HG03108 (cell line): ENCODE results near the gene SLC9B2.

ENCODE experiments used
- ATAC-seq: cut with Tn5 transposase; IDR thresholded peaks from one replicate; pipeline ENCODE4 v1.9.1; 2021; ENCODE audit warnings: moderate library complexity; ENCODE audit not compliant: unreplicated experiment

SLC9B2 gene

DNA sequence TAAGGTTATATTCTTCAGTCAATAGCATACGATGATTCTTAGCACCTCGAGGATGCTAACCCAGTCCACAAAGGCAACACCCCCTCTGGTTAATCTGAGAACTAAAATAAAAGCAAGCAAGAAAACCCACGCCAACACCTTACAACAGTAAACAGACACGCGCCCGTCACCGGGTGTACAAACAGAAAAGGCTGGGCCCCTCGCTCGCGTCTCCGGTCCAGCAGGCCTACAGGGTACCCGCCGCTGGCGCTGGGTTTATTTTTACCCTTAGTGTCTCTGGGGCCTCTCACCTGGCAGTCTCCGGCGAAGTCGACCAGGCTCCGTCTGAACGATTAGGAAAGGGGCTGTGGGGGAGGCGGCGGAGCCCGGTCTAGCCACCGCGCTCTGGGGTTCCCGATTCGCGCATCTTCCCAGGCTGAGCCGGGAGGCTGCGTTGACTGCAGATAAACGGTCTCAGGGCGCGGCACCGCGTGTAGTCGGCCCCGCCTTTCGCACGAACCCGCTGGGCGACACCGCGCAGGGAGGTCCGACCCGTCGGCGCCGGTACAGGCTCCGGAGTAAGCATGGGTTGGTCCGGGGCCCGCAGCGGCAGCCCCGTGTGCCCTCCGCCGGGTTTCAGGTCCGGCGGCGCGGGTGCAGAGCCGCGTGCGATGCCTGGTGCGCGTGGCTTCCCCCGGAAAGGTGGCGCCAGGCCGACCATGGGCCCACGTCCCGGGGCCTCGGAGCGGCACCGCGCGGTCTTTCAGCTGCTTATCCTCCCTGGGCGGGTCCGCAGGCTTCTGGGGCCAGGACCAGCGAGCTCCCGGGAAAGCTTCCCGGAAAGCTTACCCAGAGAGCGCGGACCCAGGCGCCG lies 441 bp downstream of the SLC9B2 start:
- ATAC-seq, result peak; percentile 41

- no peak for ATAC-seq
These were observed 1.1 kb downstream of the SLC9B2 start for GRCh38 chr4:103075435-103075893.

DNA sequence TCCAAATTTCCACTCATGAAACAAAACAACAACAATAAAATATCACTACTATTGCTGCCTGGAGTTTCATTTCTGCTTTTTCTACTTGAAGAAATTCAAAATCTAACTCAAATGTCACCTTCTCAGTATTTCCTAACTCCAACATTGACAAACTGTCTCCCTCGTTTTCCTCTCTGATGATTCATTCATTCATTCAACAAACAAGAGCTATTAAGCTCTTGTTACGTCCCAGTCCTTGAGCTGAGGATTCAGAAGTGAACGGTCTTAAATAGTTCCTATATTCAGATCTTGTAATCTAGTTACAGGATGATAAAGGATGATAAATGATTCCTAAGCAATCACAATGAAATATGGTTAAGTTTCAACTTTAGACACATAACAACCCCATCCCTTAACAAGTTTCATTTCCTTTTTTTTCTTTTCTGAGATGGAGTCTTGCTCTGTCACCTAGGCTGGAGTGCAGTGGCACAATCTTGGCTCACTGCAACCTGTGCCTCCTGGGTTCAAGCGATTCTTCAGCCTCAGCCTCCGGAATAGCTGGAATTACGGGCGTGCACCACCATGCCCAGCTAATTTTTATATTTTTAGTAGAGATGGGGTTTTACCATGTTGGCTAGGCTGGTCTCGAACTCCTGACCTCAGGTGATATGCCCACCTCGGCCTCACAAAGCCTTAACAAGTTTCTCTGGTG lies 1.7 kb downstream of the SLC9B2 start:
- ATAC-seq, result peak; percentile 32

GRCh38 chr4:103073792-103074438 lies 2.6 kb downstream of the SLC9B2 start:
- no peak for ATAC-seq

DNA sequence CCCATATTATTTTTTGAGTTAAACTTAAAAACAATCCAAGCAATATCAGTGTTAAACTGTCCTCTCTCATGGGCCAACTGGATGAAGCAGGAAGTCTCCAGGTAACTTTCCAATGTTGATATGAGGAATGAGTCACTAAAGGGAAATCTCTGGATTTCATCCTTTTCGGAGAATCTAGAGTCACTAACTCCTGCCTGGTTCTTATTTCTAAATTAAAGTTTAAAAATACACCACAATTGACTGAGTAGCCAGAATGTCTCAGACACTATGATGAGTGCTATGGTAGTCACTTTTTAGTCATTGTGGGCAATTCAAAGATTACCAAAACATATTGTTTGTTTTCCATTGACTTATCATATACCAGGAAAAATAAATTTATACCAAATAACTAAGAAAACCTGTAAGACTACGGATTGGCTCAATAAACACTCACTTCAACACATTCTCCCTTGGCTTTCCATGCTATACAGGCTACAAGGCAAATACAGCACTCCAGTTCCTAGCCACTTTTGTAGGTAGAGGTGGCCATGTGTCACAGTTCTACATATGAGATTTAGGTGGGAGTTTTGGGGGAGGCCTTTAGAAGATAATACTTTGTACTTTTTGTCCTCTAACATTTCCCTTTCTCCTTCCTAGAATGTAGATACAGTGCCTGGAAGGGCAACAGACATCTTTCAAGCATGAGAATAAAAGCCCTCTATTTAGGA lies 8.6 kb downstream of the SLC9B2 start:
- no peak for ATAC-seq

DNA sequence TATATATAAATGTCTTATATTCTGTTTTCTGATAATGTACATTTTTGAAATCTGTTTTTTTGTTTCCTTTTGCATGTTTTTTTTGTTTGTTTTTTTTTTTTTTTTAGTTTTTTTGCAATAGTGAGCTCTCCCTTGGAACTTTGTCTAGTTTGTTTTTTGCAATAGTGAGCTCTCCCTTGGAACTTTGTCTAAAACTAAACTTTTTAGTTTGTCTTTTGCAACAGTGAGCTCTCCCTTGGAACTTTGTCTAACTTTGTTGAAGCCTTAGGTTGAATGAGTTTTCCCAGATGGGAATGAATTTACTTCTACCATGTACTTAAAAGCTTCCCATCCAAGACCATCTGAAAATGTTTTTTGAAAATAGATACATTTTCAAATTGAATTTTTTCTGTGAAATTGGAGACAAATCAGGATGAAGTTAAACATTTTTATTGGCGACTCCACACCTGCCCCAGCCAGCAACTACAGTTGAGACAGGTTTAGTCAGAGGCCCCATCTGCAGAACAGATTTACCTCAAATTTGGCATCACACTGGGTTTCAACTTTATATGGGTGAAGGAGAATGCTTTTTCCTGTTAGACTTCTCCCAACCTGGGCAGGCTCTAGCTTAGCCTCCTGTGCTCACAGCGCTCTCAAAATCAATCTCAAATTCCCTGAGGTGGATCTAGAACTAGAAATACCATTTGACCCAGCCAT lies 16.0 kb downstream of the SLC9B2 start:
- no peak for ATAC-seq

DNA sequence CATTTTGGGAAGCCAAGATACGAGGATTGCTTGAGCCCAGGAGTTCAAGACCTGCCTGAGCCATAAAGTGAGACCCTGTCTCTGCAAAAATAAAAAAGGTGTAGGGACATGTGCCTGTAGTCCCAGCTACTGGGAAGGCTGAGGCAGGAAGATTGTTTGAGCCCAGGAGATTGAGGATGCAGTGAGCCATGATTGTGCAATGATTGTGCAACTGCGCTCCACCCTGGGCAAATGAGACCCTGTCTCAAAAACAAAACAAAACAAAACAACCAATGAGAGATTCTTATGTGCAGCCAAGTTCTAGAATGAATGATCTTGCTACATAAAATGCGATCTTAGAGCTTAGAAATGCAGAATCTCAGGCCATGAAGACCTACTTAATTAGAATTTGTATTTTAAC lies 22.5 kb downstream of the SLC9B2 start:
- ATAC-seq, result no peak

DNA sequence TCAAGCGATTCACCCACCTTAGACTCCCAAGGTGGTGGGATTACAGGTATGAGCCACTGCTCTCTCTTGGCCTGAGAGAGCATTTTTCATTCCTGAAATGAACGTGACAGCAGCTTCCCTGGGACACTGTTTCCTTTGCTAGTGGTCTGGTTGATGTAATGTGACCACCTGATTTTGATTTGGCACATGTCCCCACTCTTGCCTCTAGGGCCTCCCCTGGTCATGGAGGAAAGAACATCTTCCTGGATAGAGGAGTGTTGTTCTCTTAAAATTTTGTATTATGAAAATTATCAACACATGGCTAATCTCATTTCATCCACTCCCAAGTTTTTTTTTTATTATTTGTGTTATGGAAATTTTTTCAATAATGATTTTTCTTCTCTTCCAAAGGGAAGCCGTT lies 23.8 kb downstream of the SLC9B2 start:
- no peak for ATAC-seq

GRCh38 chr4:103052145-103052544 lies 24.4 kb downstream of the SLC9B2 start:
- no peak for ATAC-seq

GRCh38 chr4:103050736-103051436 lies 25.7 kb downstream of the SLC9B2 start:
- no peak for ATAC-seq

DNA sequence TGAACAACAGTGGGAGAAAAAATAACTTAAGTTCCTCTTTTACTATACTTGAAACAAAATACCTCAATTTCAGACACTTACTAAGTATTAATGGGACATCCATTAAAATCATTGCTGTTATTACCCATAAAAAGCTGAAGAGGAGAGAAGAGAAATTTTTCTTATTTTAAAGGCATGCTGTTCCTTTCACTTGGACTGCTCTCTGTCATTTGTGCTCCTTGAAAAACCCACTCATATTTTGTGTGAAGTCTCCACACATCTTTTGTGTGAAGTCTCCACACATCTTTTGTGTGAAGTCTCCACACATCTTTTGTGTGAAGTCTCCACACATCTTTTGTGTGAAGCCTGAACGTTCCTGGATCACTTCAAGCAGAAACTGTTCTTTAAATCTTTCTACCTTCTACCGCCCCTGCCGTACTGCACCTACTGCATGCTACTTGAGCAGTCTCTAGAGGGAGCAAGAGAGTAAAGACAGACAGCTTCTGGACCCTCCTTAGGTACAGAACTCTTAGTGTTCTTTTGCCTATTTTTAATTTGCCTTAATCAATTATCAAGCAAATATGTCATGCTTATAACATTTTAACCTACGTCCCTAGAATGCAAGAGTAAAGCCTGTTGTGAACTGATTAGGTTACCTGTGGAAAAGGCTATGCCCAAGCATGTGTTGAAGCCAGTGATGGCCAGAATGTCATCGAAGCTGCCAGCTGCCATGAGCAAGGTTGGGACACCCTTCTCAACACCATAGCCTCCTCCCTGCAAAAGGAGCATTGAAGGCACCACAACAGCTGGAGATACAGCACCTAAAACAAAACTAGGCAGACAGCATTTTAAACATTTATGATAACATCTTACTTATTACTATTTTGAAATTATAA lies 29.9 kb downstream of the SLC9B2 start:
- ATAC-seq, result peak; percentile 87

- no peak for ATAC-seq
These were observed 32.4 kb downstream of the SLC9B2 start for GRCh38 chr4:103044183-103044582.

DNA sequence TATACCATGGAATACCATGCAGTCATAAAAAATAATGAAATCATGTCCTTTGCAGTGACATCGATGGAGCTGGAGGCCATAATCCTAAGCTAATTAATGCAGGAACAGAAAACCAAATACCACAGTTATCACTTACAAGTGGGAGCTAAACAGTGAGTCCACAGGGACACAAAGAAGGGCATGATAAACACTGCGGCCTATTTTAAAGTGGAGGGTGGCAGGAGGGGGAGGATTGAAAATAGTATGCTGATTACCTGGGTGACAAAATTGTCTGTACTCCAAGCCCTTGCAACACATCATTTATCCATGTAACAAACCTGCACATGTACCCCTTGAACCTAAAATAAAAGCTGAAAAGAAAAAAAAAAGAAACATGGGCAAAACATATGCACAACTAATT lies 40.4 kb downstream of the SLC9B2 start:
- ATAC-seq, result no peak

DNA sequence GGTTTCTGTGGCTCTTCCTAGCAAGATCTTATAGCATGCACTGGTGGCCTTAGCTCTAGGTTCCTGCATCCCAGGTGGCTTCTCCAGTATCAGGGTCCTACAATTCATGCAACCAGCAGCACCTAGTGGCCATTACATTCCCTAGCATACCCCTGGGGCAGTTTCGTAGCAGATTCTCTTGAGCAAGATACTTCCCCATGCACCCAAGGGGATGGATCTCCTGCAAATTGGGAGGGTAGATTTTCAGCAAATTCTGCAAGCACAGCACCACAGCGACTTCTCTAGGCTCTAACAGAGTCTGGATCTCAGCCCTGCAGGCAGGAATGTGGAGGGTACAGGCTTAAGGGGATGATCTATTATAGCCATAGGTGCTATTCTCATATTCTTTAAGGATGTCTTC lies 44.0 kb downstream of the SLC9B2 start:
- ATAC-seq, result no peak

DNA sequence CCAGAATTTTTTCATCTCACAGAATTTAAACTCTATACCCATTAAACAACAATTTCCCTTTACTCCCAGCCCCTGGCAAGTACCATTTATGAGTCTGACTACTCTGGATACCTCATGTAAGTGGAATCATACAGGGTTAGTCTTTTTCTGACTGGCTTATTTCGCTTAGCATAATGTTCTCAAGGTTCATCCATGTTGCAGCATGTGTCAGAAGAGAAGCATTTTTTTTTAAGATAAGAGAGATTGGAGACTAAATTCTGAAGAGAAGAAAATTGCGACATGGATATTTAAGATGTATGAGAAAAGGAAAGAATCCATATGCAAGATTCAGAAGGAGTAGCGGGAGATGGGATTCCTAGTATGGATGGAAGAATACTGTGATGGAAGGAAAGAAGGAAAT lies 45.8 kb downstream of the SLC9B2 start:
- no peak for ATAC-seq

DNA sequence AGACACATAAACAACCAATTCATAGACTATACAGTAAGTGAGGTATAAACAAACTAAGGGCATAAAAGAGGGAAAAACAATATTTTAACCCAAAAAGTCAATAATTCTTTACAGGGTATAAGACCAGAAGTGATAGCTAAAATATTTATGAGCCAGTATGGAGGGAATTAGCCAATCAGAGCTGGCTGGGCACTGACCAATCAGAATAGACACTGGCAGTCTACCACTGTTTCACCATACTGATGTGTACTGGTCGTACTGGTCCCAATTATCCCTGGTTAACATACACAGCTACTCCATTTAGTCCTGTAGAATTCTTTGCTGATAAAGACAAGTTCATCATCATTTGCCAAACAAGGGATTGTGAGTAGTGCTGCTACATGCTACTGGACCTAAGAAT lies 47.3 kb downstream of the SLC9B2 start:
- no peak for ATAC-seq

DNA sequence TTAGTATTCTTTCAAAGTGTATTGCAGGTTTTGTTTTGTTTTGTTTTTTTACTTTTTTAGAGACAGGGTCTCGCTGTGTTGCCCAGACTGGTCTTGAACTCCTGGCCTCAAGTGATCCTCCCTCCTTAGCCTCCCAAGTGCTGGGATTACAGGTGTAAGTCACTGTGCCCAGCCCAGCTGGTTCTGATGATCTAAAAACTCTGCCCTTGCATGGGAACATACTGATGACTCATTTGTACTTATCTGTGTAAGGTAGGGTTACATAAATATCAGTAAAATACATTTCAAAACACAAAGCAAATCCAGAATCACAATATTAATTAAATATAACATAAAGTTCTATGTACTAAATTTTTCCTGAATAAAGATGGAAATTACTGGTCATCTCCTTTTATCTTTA lies 49.7 kb downstream of the SLC9B2 start:
- no peak for ATAC-seq

DNA sequence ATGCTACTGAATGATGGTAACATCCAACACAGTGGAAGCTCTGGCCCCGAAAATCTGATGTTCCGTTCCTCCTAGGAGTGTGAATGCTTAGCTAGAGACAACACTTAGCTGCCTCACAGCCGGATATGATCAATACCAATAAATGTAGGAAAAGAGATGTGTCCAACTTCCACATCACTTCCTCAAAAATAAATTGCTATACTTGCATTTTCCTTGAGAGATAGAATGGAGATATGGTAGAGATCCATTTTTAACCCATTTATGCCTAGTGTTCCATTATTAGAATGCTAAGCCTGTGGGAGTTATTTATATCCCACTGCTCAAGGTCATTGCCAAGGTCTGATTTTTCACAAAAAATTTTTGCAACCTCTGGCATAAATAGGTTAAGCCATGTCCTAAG lies 51.6 kb downstream of the SLC9B2 start:
- no peak for ATAC-seq

GRCh38 chr4:103021120-103021519 lies 55.4 kb downstream of the SLC9B2 start:
- ATAC-seq, result no peak
